Hematopoietic multipotent progenitor cell treated with erythropoietin and hydrocortisone succinate and interleukin-3 and kit ligand, for 6 days (in vitro differentiated cells): ENCODE measurements around the gene POLDIP2.

Experiments
- DNase-seq: peaks from one replicate; pipeline ENCODE4 v3.0.0-alpha.2; 2015

Gene POLDIP2

DNA sequence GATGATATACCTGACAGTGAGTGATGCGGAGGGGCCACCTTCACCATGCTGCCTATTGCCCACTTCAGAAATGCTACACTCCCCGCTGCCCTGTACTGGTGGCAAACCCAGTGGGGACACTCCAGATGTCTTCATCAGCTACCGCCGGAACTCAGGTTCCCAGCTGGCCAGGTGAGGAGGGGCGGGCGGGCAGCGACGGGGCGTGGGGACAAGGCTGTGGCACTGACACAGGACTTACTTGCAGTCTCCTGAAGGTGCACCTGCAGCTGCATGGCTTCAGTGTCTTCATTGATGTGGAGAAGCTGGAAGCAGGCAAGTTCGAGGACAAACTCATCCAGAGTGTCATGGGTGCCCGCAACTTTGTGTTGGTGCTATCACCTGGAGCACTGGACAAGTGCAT, 30.8 kb upstream of the POLDIP2 start:
- no peak for DNase-seq

DNA sequence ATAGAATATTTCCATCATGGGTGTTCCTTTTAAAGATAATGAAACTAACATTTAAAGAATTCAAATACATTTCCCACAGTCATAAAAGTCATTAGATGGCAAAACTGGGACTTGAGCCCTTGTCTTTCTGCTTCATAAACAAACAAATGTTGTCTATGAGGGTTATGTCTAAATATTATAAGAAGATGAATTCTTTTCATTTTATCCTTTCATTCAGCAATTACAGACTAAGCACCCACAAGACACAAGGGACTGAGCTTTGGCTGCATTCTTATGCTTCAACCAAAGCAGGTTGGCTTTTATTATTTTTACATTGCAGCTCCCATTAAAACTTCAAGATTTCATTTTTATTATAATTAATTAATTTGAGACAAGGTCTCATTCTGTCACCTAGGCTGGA, 29.1 kb upstream of the POLDIP2 start:
- no peak for DNase-seq

DNA sequence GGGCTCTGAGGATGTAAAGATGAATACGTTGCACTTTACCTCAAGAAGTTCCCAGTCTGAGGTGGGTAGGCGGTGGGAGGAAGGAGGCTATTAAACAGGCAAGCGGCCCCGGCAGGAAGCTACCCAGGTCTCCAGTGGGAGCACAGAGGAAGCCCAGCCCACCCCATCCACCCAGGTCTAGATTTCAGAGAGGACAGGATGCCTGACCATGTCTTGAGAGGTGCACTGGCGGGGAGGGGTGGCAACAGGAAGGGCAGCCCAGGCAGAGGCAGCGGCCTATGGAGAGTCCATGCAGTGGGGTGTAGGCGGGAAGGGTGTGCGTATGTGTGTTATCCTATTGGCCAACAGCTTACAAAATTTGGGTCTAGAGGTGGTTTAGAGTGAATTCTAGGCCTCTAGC, 28.1 kb upstream of the POLDIP2 start:
- peak; percentile 30 for DNase-seq

DNA sequence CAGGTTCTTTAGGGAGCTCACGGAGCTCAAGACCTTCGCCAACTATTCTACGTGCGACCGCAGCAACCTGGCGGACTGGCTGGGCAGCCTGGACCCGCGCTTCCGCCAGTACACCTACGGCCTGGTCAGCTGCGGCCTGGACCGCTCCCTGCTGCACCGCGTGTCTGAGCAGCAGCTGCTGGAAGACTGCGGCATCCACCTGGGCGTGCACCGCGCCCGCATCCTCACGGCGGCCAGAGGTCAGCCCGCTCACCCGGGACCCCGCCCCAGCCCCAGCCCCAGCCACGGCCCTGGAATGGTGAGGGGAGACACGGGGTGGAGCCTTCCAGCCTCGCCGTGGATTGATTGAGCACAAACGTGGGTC, 27.7 kb upstream of the POLDIP2 start:
- no peak for DNase-seq

DNA sequence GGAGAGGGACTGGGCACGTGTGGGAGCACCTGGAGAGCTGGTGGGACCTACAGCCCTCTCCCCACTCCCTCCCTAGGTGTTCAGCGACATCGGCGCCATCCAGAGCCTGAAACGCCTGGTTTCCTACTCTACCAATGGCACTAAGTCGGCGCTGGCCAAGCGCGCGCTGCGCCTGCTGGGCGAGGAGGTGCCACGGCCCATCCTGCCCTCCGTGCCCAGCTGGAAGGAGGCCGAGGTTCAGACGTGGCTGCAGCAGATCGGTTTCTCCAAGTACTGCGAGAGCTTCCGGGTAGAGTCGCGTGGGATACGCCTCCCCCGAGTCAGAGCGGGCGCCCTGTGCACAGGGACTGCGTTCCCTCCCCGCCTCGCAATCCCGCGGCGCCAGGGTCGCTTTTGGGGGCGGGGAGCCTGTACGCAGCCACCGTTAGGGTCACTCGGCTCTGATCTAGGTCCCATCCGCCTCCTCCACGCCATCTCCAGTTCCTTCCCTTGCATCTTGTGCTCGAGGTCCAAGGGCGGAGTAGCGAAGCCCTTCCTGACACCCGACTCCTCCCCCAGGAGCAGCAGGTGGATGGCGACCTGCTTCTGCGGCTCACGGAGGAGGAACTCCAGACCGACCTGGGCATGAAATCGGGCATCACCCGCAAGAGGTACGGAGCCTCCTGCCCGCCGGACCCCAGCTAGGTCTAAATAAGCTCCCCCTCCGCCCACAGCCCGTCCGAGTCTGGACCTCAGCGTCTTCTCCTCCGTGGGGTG, 27.1 kb upstream of the POLDIP2 start:
- peak; percentile 85 for DNase-seq

DNA sequence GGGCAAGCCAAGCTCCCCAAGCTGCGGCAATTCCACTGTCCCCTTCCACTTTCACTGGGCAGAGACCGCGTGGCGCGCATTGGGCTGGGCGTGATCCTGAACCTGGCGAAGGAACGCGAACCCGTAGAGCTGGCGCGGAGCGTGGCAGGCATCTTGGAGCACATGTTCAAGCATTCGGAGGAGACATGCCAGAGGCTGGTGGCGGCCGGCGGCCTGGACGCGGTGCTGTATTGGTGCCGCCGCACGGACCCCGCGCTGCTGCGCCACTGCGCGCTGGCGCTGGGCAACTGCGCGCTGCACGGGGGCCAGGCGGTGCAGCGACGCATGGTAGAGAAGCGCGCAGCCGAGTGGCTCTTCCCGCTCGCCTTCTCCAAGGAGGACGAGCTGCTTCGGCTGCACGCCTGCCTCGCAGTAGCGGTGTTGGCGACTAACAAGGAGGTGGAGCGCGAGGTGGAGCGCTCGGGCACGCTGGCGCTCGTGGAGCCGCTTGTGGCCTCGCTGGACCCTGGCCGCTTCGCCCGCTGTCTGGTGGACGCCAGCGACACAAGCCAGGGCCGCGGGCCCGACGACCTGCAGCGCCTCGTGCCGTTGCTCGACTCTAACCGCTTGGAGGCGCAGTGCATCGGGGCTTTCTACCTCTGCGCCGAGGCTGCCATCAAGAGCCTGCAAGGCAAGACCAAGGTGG, 24.0 kb upstream of the POLDIP2 start:
- peak; percentile 68 for DNase-seq

DNA sequence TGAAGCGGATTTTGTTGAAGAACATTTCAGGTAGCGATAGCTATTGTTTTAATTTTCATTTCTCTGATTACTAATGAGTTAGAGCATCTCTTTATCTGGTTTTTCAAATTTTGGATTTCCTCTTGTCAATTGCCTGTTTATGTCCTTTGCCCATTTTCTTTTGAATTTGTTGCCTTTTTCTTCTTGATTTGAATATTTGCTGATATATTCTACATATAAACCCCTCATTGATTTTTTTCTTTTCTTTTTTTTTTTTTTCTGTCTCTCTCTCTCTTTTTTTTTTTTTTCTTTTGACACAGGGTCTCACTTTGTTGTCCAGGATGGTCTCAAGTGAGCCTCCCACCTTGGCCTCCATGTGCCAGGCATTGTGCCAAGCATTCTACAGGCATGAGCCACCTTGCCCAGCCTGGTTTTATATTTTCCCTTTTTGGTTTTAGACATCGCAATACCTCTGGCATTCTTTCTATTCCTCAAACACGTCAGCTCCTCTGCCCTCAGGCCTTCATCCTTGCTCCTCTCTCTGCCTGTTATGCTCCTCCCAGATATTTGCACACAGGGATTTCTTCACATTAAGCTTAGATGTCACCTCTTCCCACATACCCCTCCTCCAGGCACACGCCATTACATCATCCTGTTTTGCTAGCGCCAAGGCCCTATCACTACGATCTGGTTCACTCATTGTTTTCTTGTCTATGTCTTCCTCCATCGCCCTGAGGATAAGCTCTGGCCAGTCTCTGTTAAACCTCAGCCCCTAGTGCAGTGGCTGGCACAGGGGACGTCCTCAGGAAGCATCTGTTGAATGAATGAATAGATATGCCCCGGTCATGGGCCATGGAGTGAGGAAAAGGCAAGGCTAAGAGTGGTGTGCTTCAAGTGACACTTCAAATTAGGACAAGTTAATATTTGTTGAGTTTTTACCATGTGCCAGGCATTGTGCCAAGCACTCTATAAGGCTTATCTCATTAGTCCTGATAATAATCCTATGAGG, 22.8 kb upstream of the POLDIP2 start:
- peak; percentile 35 for DNase-seq

DNA sequence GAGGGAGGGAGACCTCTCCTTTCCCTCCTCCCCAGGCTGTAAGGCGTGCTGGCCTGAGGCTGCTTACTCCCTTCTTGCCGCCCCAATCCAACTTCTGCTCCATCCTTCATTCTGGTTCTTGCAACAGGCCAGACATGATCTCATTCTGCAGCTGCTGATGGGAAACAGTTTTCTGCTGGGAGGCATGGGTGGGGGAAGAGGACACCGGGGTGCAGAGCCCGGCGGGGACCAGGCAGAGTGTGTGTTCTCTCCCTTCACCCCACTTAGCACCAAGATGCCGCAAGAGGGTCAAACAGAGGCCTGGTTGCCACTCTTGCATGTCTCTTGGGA, 15.6 kb upstream of the POLDIP2 start:
- DNase-seq: no peak

DNA sequence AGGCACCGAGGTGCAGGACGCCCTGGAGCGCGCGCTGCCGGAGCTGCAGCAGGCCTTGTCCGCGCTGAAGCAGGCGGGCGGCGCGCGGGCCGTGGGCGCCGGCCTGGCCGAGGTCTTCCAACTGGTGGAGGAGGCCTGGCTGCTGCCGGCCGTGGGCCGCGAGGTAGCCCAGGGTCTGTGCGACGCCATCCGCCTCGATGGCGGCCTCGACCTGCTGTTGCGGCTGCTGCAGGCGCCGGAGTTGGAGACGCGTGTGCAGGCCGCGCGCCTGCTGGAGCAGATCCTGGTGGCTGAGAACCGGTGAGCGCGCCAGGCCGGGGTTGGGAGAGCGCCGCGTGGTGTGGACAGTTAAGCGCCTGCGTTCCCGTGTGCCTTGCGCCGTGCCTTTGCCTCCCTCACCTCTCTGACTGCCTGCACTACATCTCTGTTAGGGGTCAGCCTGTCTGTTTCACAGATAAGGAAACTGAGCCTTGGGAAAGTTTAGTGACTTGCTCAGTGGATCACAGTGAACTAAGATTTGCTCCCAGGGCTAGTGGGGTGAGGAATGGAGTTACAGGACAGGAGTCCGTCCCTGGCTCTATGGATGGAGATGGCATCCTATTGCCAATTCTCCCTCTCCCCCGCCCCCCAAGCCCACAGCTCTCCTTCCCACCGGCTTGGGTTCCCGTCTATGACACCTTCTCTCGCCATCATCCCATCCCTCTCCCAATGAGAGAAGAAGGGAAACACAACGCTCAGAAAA, 15.0 kb upstream of the POLDIP2 start:
- DNase-seq: no peak

DNA sequence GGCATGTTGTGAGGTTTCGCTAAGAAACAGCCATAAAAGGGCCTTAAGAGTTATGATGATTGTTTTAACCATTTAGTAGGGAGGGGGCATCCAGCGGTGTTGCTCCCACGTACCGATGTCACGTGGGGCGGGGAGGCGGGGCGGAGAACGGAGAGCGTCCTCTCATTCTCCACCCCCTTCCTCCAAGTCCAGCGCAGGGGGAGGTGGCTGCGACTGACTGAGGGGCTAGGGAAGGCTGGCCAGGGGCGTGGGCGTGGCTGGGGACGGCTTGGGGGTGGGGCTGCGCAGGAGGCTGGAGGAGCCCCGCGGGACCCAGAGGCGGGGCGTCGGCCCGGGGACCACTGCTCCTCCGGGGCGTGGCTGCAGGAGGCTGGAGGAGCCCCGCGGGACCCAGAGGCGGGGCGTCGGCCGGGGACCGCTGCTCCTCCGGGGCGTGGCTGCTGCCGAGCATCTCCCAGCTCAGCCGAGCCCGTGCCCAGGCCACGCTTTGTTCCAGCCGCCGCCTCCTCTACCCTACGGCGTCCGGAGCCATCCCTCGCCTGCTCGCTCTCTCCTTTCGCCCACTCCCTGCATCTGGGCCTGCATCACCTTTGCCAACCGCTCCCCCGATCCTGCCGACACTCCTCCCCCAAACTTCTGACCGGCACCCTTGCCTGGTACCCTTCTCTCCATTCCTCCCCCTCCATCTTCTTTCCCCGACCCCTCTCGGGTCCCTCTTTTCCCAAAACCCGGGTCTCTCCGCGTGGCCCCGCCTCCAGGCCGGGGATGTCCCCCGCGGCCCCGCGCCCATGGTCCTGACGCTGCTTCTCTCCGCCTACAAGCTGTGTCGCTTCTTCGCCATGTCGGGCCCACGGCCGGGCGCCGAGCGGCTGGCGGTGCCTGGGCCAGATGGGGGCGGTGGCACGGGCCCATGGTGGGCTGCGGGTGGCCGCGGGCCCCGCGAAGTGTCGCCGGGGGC, 14.2 kb upstream of the POLDIP2 start, which contains the start of gene SARM1:
TSS of gene SARM1 (plus strand) at position 450 of the 958 bp plus-strand sequence. CDS start at position 789, 339 bp downstream.
- DNase-seq: peak; percentile 72

DNA sequence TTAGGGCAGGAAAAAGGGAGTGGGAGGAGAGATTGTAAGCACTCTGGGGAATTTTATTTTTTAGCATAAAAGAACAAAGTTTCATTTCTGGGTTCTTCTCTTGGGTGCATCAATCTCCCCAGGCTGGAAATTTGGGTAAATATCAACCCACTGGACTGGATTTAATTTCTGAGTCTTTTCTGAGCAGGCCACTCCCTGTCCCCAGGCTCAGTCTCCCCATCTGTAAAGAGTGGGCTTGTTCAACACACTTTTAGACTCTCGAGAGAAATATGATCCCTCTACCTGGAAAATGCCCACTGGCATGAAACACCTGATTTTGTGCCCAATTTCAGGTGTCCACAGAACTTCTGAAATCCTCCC, 13.4 kb upstream of the POLDIP2 start:
- DNase-seq: no peak

DNA sequence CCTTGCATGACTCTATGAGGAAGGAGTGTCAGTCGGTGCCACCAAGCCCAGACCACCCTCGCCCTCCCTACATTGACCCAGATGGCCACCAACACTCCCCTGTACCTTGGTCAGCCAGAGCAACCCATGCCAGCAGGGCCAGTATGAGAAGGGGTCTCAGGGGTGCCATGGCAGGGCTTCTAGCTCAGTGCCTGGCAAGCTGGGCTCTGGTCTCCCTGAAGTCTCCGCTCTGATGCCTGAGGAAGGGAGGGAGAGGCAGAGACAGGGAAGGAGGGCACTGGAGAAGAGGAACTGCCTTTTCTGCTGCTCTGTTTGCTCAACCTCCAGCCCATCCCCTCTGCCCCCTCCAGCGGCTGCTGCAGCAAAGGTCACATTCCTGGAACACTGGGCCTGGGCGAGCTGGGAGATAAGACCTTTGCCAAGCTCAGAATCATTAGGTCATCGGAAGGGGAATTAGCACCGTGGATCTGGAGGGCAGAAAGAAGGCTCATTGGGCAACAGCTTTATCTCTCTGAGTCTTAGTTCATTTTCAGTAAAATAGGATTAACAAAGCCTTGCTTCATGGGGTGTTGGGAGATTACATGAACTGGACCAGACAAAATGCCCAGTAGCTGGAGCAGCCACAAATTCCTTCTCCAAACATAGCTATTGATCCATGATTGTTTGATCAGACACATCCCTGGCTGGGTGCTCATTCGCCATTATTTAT, 12.9 kb upstream of the POLDIP2 start, which contains the start of gene VTN:
TSS of gene VTN (minus strand) at position 273 of the 709 bp plus-strand sequence. CDS start at position 169, 104 bp downstream.
- DNase-seq: peak; percentile 47

DNA sequence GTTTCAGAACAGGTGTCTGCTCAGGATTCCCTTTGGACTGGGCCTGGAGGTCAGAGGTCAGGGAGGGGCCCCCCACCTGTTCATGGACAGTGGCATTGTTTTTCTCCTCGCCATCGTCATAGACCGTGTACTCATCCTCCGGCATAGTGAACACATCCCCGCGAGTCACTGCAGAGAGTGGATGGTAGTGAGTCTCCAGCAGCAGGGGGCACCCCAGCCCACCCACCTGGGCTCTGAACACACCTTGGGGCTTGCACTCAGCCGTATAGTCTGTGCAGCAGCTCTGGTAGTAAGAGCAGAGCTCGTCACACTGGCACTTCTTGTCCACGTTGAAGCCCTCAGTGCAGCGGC, 12.3 kb upstream of the POLDIP2 start:
- DNase-seq: no peak

DNA sequence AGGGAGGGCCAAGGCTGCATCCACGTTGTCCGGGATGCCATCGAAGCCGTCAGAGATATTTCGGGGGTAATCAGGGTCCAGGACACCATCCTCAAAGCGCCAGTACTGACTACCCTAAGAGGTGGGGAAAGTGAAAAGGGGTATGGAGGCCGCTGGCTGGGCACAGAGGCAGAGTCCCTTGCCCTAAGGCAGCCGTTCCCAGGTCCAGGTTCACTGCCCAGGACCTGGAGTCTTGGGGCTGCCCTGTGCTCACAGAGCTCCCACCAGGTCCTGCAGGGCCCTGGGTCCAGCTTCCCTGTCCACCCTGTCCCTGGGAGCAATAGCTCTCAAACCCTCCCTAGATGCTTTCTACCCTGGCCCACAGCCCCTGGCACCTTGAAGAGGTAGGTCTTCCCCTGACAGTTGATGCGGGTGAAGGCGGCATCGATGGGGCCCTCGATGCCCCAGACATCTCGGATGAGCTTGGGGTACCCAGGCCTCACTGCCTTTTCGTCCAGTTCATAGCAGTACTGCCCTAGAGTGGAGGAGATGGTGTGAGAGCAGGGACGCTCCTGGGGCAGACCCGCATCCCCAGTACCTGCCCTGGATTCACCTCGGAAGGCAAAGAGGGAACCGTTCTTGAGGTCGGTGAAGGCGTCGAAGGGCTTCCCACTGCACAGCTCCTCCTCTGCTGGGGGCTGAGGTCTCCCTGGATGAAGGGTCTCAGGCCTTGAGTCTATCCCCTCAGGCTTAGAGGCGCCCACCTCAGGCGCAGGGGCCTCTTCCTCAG, 11.8 kb upstream of the POLDIP2 start:
- no peak for DNase-seq

DNA sequence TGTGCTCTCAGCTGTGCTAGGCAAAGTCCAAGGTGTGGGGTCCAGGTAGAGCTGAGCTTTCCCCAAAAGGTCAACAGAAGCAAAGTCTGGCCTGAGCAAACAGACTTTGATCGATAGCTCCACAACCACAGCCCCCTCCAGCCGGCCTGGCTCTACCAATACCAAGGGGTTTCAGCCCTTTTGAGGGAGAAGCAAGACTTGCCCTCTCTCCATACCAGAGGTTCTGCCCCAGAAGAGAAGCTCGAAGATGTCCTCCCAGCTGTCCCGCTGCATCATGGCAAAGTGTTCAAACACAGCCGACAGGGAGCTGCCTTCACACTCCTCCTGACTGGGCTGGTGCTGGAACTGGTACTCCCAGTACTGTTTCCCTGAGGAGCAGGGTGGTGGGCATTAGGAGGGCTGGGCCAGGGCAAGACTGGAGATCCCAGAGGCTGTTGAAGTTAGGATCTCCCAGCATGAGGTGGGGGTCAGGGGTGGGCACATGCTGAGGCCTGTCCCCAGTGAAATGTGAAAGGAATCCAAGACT, 11.0 kb upstream of the POLDIP2 start:
- no peak for DNase-seq

DNA sequence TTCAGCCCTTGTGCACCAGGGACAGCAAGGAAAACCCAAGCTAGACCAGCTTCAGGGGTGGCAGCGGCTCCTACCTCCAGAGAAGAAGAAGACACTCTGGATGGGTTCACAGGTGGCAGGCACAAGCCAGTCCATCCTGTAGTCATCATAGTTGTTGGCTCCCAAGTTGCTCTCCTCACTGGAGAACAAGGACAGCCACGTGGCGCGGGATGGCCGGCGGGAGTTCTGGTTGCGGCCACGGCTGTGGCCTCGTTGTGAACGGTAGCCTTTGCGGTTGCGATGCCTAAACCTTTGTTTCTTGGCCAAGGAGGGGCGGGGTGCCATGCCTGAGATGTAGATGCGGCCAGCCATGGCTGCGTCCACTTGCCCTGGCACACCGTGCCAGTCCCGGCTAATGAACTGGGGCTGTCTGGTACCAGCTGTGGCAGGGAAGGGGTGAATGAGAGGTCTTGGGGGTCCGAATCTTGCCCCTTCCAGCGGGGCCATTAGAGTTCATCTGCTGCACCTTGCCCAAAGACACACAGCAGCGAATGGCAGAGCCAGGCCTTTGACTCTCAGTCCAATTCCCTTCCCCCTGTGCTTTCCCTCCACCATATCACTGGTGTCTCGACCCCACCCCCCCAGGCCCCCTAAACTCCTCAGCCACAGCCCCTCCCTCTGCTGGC, 10.4 kb upstream of the POLDIP2 start:
- no peak for DNase-seq

DNA sequence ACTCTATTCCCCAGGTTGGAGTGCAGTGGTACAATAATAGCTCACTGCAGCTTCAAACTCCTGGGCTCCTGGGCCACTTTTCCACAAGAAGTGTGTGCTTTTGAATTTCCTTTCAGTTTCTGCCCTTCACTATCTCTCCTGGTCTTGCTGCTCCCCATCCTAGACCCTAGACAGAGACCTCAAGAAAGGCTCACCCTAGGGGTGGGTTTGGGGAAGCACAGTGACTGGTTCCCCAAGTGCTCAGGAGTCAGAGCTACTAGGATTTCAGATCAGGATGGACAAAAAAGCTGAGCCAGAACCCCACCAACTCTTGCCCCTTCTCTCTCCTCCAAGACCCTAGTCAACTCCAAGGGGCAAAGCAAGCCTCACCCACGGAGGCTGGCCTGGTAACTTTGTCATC, 9.3 kb upstream of the POLDIP2 start:
- DNase-seq: no peak

DNA sequence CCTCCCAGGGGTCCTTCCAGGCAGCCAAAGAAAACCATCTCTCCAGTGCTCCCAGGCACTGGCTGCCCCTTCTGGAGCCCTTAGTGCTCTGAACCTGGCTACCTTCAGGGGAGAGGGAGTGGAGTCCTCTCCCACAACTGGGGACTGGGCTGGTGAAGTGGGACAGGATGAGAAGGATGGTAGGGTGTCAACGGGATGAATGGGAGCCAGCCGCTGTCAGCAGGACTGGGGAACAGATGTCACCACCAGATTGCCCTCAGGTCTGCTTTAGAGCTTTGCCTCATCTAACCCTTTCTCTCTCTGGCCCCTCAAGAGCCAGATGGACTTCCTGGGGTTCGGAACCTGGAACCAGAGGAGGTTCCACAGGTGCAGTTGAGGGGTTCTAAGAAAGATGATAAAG, 8.2 kb upstream of the POLDIP2 start:
- no peak for DNase-seq

DNA sequence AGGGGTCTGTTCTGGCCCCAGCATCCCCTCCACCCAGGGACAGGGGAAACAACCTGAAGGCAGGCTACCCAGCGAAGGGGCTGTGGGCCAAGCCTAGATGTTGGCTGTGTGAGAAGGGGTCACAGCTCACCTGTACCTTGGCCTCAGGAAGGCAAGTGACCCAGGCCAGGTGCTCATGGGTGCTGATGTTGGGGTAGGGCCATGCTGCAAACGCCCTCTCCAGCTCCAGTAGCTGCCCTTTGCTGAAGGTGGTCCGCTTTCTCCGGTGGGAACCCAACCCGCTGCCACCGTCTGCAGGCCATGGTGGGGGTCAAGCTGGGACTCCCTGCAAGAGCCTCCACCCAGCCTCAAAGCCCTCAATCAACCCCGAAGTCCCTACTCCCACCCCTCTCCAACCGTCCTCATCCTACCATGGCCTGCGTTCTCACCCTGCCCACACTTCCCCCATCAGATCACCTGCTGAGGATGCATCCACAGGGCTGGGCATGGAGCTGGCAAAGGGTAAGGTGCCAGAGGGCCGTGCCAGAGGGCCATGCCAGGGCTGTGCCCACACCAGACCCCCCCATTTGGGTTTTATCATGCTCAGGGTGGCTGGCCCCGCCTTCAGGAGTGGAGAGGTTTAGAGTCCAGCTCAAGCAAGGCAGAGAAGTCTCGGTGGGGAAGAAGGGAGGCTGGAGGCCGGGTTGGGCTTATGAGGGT, 7.5 kb upstream of the POLDIP2 start, which contains the start of gene SEBOX:
TSS of gene SEBOX (minus strand) at position 535 of the 699 bp plus-strand sequence. CDS start at position 487, 48 bp downstream.
- DNase-seq: no peak
